ENCODE results near the gene UCK2.

UCK2 gene

DNA sequence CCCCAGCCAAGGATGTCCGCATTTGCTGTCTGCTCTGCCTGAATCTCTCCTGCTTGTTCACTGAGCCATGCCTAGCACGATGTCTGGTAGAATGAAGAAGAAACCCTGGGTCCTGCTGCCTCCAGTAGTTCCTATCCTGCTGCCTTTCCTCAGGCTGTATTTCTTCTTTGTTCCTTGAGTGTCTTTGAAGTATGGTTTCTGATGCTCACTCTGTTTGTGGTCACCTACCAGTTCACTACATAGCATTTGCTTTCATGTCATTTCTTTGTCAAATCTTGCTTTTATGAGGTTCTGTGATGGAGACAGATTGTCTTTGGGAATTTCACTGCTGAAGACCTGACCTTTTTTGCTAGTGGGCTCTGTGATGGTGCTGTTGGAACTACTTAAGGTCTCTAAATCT is 5.9 kb downstream of the UCK2 start:
- no peak for DNase-seq (ENCODE audit: low read depth in 2 of 3, low spot score in 1 of 3)

DNA sequence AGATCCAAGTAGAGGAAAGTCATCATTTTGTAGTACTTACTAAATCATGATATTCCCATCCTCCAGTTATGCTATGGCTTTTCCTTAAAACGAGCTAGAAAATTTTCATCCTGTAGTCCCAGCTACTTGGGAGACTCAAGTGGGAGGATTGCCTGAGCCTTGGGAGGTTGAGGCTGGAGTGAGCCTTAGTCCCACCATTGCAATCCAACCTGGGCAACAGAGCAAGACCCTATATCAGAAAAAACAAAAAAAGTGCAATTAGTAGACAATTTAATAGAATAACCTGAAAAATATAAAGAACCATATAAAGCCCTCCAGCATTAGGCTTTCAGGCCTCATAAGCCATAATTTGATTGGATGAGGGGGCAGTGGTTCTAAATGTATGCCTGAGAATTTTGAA is 6.8 kb downstream of the UCK2 start:
- DNase-seq (ENCODE audit: low read depth in 2 of 3, low spot score in 1 of 3) = no peak

DNA sequence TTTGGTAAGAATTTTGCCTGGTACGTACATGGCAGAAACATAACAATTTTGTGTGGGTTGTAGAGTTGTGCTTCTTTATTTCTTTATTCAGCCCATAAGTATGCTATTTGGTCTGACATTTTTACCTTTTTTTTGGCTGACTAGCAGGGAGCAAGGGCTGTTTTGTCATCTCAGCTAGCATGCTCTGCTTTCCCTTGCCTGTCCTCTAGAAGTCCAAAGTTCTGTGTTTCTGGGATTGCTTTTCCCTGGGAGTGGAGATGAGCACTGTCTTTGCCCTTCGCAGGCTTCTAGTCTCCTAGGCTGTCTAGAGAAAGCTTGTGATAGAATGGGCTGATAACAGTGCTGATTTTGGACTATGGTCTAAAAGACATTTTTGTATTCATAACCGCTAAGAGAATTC is 7.5 kb downstream of the UCK2 start:
- DNase-seq (ENCODE audit: low read depth in 2 of 3, low spot score in 1 of 3) = no peak

DNA sequence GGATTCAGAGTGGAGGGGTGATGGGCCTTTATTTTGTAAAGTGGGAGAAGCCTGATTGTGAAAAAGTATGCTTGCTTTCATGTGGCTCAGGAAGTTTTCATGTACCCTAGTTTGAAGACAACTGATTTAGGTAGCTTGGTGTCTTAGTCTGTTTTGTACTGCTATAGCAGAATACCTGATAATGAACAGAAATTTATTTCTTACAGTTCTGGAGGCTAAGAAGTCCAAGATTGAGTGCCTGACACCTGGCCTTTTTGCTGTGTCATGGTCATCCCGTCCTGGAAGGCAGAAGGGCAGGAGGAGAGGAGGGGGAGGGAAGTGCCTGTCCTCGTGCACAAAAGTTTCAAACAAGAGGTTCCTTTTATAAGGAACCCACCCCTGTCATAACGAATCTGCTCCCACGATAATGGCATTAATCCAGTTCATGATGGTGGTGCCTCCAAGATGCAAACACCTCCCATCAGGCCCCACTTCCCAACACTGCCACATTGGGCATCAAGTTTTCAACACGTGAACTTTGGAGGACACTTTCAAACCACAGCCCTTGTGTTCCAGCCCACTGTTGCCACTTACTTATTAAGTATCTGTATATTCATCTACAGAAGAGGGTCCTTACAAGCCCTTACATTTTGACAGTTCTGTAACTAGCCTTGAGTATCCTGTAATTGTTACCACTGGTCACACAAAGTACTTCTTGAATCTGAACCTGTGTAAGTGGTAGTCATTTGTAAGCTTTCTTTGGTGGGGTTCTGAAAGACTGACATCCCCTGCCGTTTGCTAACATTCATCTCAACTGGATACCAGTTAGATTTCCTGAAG is 9.5 kb downstream of the UCK2 start:
- DNase-seq (ENCODE audit: low read depth in 2 of 3, low spot score in 1 of 3) = no peak

DNA sequence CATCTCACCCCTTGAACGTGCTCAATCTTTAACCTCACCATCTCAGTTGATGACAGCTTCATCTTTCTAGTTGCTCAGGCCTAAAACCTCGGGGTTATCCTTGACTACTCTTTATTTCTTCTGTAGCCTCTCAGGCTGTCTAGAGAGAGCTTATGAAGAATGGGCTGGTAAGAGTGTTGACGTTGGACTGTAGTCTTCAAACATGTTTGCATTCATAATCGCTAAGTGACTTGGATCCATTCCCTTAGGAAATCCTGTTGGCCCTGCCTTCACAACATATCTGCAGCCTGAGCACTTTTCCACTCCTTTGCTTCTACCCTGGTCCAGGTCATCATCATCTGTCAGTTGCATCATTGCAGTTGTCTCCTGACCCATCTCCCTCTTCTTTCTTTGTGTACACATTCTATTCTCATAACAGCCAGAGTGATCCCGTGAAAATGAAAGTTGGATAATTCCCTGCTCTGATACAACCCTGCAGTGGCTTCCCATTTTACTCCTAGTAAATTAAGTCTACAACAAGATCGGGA is 10.5 kb downstream of the UCK2 start:
- no peak for DNase-seq (ENCODE audit: low read depth in 2 of 3, low spot score in 1 of 3)

DNA sequence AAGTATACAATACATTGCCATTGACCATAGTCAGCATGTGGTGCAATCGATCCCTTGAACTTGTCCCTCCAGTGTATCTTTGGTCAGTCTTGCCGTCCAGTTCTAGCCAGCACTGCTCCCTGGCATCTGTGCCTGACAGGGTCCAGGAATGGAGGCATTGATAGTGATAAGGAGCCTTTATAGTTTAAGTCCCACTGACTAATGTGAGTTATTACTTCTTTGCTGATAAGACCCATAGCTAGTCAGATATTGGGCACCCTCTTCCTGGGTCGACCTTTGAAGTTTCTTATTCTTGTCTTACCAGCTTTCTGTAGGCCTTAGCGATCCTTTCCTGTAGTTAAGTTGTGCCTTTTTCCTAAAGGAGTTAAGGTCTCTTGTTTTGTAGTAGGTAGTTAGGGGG is 13.0 kb downstream of the UCK2 start:
- no peak for DNase-seq (ENCODE audit: low read depth in 2 of 3, low spot score in 1 of 3)

DNA sequence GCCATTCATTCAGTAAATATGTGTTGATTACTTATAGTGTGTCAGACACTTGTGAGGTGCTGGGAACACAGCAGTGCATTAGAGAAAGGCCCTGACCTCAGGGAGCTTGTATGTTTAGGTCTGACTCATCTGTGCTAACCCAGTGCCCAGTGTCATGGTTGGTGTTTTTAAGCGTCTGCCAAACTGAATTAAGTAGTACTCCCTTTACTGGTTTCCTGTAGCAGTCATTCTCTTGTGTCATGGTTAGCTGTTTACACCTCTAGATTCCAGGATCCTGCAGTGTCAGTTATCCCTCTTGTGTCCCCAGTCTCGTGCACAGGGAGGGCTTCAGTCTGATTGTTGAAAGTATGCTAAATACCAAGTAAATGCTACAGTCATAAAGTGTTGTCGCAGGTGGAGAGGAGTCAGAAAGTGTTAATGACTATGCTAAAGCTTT is 14.2 kb downstream of the UCK2 start:
- DNase-seq (ENCODE audit: low read depth in 2 of 3, low spot score in 1 of 3) = no peak

DNA sequence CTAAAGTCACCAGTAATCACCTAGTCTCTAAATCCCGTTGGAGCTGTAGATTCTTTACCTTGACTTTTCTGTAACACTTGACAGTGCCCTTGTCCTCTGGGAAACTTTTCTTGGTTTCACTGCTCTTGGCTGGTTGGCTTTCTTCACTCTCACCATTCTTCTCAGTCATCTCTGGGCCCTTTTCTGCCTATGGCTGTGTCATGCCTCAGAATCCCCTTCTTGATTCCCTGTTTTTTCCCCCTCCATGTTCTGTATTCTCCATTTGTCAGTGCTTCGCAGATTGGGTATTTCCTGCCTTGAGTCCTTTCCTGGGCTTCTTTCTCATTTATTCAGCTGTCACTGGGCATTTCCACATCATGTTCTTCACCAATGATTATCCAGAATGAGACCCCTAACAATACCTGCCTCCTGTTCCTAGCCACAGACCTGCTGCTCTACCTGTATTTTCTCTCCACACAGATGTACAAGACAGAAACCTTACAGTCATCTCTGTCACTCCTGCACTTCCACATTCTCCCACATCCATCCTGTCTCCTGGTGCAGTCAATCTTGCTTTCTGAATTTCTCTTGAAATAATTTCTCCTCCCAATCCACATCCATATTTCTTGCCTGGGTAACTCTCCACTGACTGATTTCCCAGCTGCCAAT is 14.7 kb downstream of the UCK2 start:
- no peak for DNase-seq (ENCODE audit: low read depth in 2 of 3, low spot score in 1 of 3)

DNA sequence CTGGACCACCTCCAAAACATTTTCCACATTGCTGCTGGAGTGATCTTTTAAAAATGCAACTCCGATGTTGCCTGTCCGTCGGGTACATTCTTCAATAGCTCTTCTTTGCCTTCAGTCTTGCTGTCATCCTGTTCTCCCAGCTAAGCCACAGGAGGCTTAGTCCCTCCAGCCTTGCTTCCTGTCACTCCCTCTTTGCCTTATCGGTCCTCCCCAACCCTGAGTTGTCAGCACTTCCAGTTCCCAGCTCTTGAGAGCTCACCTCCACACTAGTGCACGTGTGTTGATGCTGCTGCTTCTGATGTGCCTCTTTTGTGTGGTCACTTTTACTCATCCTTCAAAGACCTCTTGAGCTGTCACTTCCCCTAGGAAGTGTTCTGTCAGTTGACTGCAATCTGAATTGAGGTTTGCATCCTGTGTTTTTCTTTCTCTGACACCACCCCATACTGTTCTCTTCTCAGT is 15.3 kb downstream of the UCK2 start:
- no peak for DNase-seq (ENCODE audit: low read depth in 2 of 3, low spot score in 1 of 3)

DNA sequence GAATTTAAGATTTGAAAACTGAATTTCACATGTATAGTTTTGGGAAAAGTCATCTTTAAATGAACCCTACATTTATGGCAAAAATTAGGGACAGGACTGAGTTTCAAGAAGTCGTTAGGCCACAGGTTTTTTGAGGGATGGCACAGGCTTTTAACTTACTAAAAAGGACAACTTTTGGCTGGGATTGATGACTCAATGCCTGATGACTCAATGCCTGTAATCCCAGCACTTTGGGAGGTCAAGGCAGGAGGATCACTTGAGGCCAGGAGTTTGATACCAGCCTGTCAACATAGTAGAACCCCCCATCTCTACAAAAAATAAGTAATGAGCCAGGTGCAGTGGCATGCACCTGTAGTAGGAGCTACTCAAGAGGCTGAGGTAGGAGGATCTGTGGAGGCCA is 15.9 kb downstream of the UCK2 start:
- no peak for DNase-seq (ENCODE audit: low read depth in 2 of 3, low spot score in 1 of 3)

DNA sequence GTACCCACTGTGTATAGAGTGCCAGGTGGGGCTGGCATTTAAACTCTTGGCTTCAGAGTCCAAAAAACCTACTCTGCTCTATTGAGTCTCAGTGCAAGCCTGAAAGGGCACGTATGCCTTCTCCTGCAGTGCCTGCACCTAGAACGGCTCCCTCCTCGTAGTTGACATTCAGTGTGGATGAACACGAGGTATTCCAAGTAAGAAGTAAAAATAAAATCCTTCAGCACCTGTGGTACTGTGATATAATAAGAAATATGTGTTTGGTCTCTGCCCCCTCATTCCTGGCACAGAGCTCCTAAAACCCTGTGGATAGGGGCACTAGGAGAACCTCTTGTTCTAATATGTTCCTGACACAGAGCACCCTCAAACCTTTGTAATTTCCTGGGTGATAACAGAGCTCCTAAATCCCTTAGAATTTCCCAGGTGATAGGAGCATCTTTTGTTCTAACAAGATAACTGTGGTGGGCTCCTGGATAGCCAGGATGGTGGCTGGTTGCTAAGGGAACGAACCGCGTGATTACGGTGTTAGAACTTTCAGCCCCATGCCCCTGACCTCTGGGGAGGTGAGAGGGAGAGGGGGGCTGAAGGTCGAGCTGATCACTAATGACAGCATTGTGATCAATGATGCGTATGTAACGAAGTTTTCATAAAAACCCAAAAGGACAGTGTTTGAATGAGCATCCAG is 16.8 kb downstream of the UCK2 start:
- DNase-seq (ENCODE audit: low read depth in 2 of 3, low spot score in 1 of 3) = no peak

DNA sequence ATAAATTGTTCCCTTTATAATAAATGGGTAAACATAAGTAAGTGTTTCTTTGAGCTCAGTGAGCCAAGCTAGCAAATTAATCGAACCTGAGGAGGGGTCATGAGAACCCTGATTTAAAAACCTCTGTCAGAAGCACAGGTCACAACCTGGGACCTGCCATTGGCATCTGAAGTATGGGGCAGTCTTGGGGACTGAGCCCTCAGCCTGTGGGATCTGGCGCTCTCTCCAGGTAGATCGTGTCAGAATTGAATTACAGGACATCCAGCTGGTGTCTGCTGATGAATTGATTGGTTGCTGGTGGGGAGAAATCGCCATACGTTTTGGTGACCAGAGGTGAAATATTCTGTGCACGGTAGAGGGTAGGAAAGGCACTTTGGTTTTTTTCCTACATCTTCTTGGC is 17.5 kb downstream of the UCK2 start:
- no peak for DNase-seq (ENCODE audit: low read depth in 2 of 3, low spot score in 1 of 3)

DNA sequence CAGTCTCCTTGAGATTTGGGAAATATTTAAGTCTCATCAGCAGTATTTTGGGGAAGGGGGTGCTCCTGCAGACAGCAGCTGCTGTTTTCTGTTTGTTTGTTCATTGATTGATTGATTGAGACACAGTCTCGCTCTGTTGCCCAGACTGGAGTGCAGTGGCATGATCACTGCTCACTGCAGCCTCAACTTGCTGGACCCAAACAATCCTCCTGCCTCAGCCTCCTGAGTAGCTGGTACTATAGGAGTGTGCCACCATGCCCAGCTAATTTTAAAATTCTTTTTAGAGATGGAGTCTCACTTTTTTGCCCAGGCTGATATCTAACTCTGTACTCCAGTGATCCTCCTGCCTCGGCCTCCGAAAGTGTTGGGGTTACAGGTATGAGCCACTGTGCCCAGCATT is 18.2 kb downstream of the UCK2 start:
- DNase-seq (ENCODE audit: low read depth in 2 of 3, low spot score in 1 of 3) = no peak

DNA sequence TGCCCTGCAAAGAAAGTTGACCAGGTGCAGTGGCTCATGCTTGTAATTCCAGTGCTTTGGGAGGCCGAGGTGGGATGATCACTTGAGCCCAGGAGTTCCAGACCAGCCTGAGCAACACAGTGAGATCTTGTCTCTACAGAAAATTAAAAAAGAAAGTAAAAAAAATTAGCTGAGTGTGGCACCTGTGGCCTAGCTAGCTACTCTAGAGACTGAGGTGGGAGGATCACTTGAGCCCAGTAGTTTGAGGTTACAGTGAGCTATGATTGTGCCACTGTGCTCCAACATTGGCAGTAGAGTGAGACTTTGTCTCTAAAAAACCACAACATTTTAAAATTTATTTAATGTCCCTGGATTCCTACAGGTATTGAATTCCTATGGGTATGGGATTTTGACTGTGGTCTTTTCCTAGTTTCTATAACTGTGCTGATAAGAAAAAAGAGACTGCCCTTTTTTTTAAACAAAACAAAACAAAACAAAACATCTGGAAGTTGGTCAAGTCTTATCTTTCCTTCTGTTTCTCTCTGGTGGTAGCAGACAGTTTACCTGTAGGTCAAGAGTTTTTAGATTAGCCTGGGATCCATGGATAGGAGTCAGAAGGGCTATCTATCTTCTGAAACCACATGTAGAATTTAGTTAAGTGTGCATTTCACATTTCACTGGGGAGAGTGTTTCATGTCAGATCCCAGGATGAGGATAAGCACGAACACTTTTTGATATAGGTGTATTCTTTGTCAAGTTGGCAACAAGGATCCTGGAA is 18.8 kb downstream of the UCK2 start:
- DNase-seq (ENCODE audit: low read depth in 2 of 3, low spot score in 1 of 3) = no peak

DNA sequence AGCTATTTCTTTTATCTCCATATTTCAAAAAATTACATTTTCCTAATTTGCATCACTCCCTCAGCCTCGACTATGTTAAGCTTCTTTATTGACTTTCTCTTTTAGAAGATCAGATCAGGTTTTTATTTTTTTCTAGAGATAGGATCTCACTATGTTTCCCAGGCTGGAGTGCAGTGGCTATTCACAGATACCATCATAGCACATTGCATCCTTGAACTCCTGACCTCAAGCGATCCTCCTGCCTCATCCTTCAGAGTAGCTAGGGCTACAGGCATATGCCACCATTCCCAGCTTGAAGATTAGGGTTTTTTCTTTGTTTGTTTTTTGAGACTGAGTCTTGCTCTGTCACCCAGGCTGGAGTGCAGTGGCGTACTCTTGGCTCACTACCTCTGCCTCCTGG is 20.1 kb downstream of the UCK2 start:
- DNase-seq (ENCODE audit: low read depth in 2 of 3, low spot score in 1 of 3) = no peak

DNA sequence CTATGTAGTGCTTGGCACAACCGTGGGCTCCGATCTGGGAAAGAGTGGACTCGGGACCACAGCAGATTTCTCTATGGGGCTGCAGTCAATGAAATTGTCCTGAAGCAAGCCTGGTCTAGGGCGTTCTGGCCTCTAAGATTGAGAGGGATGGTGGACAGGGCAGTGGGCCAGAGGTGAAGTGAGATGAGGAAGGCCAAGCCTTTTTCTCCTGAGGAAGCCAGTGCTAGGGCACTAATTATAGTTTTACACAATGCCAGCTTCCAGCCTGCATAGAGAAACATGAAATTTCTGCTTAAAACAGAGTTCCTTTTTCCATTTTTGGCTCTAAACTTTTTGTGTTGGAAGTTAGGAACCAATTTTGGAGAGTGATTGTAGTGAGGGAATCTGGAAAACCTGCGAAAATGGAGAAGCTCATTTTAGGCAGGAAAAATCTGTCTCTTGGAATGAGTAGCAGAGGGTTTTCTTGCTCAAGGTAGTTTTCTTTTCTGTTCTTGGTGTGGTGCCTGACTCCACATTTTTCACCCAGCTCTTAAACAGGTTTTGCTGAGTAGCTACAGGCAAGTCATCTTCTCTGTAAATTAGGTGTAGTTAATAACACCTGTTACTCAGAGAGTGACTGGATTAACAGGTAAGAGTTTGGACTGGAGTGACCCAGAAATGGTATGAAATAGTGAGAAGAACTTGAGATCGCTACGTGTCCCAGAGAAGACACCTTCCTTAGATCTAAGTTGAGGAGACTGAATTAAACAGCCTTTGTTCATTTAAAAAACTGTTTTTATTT is 22.1 kb downstream of the UCK2 start:
- no peak for DNase-seq (ENCODE audit: low read depth in 2 of 3, low spot score in 1 of 3)

DNA sequence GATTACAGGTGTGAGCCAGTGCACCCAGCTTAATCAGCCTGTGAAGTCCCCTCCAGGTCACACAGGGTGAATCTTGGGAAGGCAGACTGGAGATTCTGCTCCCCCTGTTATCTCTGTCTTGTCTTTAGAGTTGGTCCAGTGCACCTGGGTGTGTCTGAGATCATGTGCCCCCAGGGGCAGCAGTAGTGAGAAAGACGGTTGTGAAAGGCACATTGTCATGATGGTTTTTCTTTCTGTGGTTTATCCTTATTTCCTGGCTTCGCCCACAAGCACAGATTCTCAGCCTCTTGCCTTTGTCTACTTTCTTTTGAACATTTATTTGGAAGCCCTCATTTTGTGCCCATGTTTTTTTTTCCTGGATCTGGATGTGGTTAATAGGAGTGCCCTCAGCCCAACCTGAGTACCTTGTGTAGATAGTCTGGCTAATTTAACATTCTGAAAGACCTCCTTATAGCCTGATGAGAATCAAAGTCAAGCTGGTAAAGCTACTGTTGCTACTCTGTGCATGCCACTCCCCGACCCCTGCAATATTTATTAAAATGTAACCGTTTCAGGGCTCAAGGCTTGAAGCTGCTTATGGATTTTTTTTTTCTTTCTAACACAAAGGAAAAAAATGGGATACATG is 23.7 kb downstream of the UCK2 start:
- no peak for DNase-seq (ENCODE audit: low read depth in 2 of 3, low spot score in 1 of 3)

DNA sequence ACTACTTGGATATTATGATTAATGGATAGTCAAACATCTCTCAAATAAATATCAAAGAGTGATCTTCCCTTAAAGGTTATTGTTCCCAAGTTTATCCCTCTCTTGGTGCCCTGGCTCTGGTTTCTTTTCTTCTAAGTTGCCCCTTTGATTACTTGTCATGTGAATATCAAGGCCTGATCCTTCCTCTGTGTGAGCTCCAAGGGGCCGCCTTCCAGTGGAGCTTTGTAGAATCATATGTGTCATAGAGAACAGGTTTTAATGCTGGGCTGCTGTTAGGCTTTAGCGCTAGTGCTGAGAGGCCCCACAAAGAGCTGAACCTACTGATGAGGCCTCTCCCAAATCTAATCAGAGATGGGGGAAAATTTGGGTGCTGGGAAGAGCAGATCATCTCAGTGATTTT is 25.5 kb downstream of the UCK2 start:
- no peak for DNase-seq (ENCODE audit: low read depth in 2 of 3, low spot score in 1 of 3)

DNA sequence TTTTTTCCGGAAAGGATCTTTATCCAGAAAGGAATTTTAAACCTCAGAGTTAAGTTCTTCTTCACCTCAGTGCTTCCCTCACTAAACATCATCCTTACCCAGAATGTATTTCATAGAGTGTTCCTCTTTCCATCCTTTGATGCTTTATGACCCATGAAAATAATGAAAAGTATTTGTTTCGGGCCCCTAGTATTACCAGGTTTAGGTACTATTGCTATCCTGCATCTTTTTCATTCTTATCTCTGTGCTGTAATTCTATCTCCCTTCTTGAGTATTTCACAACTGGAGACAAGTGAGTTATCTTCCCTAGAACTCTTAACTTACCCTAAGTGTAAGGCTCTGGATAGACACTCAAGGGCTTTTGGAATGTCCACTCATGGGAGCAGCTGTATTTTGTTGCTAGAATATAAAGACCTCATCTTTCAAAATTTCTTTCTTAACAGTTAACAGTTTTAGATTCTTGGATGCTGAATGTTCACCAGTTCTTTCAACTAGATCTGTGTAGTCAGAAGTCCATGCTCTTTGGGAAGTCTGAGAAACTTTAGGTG is 26.2 kb downstream of the UCK2 start:
- DNase-seq (ENCODE audit: low read depth in 2 of 3, low spot score in 1 of 3) = no peak

All from stimulated activated CD4-positive, alpha-beta T cell treated with anti-CD3 and anti-CD28 coated beads, Interleukin-12 subunit alpha, Interleukin-12 subunit beta, amount 100 ng/mL, for 48 hours (primary cell).